Hepatic stellate cell (primary cell): Measurements from ENCODE around the gene SCNN1G.

Experiments used
- DNase-seq: peaks from one replicate; pipeline ENCODE4 v3.0.0; 2011; ENCODE audit warnings: low spot score

SCNN1G gene

DNA sequence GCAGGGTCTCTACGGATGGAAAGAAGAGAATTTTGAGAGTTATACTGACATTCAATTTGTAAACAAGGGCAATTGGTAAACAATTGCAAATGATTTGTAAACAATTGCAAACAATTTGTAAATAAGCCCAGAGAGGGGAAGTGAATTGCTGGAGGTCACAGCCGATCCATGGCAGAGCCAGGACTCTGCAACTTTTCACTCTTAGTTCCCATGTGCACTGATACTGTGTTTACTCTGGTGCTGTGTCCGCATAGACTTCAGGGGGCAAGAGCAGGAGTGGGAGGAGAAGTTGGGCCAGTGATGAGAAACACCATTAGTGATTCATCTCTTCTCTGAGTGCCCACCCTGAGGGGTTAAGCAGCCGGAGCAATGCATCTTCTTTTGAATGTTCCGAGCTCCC lies 14.0 kb downstream of the SCNN1G start:
- DNase-seq, result no peak

GRCh38 chr16:23202166-23202565 lies 19.6 kb downstream of the SCNN1G start:
- no peak for DNase-seq

DNA sequence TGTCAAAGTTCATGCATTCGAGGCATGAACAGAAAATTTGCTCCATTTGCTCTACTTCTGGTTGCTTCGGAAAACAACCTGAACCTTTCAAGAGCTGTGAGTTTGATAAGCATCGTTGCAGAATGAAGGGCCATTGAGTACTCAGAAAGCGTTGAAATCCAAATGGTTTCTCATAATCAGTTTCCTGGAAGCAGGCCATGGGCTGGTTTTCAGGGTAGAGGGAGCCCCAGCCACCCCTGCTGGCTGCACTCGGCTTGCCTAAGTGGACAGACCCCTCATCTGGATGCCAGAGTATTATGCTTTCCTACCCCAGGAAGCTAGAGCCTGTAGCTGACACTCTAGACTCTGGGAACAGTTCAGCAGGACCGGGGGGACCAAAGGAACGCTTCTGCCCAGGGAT lies 24.4 kb downstream of the SCNN1G start:
- DNase-seq, result no peak

- DNase-seq, result no peak
Observed at GRCh38 chr16:23207485-23207884, 24.9 kb downstream of the SCNN1G start.

DNA sequence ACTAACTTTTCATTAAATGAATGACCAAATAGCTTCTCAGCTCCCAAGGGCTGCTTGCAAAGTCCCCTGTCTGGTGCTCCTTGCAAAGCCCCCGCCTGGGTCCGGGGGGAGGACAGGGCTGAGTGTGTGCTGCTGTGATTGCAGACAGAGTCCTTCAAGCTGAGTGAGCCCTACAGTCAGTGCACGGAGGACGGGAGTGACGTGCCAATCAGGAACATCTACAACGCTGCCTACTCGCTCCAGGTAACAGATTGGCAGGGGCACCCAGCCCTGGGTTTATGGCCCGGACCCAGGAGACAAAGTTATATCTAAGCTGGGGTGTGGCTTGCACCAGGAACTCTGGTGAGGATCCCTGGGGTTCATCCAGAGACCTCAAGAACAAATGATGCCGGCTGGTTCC lies 27.1 kb downstream of the SCNN1G start:
- no peak for DNase-seq

DNA sequence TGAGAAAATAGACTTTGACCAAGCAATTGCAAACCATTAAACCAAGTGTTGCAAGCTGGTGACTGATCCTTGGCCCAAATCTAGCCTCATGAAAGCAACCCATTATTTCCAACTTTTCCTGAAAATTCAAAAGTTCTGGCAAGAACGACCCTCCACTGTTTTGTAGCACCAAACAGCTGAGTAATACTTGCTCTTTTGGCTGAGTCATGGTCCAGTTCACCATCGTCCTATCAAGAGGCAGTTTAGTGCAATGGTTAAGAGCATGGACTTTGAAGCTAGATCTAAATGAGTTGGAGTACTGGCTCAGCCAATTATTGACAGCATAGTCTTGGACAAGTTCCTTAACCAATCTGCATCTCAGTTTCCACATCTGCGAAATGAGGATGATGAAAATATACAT lies 31.3 kb downstream of the SCNN1G start:
- DNase-seq, result no peak

GRCh38 chr16:23214796-23215195 lies 32.3 kb downstream of the SCNN1G start:
- DNase-seq, result no peak

GRCh38 chr16:23215435-23215834 lies 32.9 kb downstream of the SCNN1G start:
- no peak for DNase-seq

DNA sequence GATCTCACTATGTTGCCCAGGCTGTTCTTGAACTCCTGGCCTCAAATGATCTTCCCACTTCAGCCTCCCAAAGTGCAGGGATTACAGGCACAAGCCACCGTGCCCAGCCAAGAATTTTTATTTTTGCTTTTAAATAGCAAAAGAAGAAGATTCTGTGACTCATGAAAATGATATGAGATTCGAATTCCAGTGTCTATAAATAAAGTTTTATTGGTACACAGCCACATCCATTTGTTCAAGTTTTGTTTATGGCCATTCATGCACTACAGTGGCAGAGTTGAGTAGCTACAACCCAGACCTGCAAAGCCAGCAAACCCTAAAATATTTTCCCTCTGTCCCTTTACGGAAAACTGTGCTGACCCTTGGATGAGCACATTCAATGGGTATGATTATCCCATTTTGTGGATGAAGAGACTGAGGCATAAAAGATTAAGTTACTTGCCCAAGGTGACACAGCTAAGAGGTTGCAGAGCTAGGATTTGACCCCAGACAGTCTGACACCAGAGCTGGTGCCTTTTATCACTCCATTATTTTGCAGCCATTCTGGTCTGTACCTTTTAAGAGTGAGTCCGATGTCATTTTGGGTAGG lies 34.2 kb downstream of the SCNN1G start:
- DNase-seq, result no peak

GRCh38 chr16:23217646-23218045 lies 35.1 kb downstream of the SCNN1G start:
- no peak for DNase-seq

DNA sequence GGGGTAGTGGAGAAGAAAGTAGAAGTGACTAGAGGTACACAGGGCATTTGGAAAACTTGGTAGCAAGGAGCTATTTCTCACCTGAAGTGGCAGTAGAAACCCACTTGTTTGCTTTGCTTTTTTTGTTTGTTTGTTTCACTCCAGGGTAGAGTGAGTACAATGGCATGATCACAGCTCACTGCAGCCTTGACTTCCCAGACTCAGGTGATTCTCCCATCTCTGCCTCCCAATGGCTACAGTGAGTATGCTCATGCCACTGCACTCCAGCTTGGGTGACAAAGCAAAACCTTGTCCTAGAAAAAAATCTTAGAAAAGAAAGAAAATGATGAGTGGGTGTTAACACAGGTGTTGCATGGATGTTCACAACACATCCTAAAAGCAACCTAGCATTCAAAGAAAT lies 40.4 kb downstream of the SCNN1G start:
- DNase-seq, result no peak

- DNase-seq, result no peak
Observed at GRCh38 chr16:23223368-23223767, 40.8 kb downstream of the SCNN1G start.

- no peak for DNase-seq
Observed at GRCh38 chr16:23225109-23225508, 42.6 kb downstream of the SCNN1G start.

DNA sequence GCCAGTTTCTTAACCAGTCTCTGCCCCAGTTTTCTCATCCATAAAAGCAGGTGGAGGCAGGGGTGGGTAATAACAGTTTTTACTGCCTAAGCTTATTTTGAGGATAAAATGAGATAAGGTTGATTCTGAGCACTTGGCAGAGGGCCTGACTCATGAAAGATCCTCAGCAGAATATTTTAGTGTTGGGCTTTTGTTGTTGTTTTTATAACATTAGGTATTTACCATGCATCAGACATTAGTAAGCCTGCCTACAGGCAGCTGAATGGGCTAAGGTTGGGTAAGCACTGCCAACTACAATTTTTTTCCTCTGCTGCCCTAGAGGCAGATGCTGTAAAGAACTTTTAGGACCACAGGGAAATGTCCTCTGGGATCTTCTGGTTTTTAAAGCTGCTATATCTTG lies 43.1 kb downstream of the SCNN1G start:
- no peak for DNase-seq

DNA sequence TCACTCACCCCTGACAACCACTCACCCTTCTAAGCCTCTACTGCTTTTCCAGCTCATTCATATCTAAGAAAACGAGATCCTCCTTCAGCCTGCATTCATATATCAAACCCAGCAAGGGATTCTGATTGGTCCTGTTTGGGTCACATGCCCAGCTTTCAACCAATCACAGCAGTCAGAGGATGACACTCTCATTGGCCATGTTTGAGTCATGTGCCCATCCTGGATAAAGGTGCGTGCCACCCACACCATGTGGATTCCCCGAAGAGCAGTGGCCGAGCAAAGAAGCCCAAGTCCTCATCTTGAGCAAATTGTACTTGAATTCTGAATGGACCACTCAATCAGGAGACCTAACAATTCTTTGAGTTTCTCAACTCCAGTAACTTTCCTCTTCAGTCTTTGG lies 45.0 kb downstream of the SCNN1G start:
- no peak for DNase-seq

- no peak for DNase-seq
Observed at GRCh38 chr16:23229714-23230113, 47.2 kb downstream of the SCNN1G start.

DNA sequence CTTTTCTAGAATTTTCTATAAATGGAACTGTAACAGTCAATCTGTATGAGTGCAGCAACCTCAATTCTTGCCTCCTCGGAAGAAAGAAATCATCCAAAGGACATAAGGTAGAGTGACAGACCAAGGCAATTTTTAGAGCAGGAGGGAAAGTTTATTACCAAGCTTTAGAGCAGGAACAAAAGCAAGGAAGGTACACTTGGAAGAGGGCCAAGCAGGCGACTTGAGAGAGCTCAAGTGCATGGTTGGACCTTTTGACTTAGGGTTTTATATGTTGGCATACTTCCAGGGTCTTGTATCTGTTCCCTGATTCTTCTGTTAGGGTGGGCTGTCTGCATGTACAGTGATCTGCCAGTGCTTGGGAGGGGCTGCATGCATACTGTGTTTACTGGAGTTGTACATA lies 50.3 kb downstream of the SCNN1G start:
- DNase-seq, result no peak

GRCh38 chr16:23235176-23235575 lies 52.6 kb downstream of the SCNN1G start:
- DNase-seq, result no peak

- DNase-seq, result no peak
Observed at GRCh38 chr16:23236983-23237382, 54.4 kb downstream of the SCNN1G start.

DNA sequence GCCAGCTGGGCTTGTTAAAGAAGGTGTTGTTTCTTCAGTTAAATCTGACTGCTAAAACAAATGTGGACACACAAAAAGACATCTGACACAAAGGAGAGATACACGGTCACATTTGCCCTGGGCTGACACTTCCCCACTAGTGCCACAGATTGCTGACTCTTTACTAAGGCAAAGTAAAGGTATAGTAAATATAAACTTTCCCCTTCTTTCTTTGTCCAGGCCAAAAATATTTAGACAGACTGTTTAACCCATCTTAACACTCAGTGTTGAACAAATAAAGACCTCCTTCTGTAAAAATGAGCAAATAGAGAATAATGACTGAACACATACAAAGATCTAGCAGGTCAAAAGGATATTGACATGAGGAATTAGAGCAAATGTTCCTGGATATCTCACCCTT lies 58.4 kb downstream of the SCNN1G start:
- no peak for DNase-seq

DNA sequence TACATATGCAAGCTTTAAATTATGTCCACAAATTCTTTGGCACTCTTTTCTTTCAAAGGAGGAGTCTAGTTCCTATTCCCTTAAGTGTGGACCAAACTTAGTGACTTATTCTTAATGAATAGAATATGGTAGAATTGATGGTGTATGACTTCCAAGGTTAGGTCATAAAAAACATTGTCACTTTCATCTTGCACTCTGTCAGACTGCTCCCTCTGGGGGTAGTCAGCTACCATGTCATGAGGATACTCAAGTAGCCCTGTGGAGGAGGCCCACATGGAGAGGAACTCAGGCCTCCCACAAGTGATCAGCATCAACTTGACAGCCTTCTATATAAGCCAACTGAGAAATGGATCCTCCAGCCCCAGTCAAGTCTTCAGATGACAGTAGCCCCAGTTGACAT lies 61.6 kb downstream of the SCNN1G start:
- no peak for DNase-seq

- DNase-seq, result no peak
Observed at GRCh38 chr16:23245268-23245667, 62.7 kb downstream of the SCNN1G start.

- no peak for DNase-seq
Observed at GRCh38 chr16:23248261-23249194, 66.0 kb downstream of the SCNN1G start.

- DNase-seq, result no peak
Observed at GRCh38 chr16:23249830-23250229, 67.3 kb downstream of the SCNN1G start.
